ENCODE data around the gene AATK. TPM values are rescaled to one million over a fixed set of nuclear protein-coding genes. Genes with fewer than 3 reads are reported as not detected.

Gene AATK
- total RNA-seq, 2 experiments from 2014 or later = 0.35 to 0.41 TPM

DNA sequence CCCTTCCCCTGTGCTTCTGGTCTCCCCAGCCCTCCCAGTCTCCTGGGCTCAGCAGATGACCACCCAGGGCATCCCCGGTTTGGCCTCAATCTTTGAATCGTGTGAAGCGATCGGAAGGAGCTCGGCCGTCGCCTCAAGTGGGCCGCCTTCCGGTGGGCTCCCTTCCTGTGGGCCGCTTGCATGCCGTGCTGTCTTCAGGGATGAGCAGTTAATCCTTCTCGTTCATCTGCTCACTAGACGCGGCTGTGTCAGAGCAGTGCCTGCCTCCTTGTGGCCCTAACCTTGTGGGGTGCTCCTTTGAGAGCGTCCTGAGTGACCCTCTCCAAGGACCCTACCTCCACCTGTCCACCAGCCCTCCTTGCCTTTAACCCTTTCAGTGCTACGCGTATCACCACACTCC, 90.7 kb downstream of the AATK start:
- Mint-ChIP-seq H3K9me3 (ENCODE audit: low read depth) (no peaks in the 10 kb centered on the region), H3K27me3 (no peaks in the 10 kb centered on the region), H3K4me3 (no peak overlapping the region), H3K4me1 (no peaks in the 10 kb centered on the region), H3K27ac (no peak overlapping the region), H3K36me3 (ENCODE audit: low read depth) (no peaks in the 10 kb centered on the region)
- DNase-seq (no peak), ATAC-seq (no peak)
- intact Hi-C loops (cut with DNase I, micrococcal nuclease) = no loop called here
- CTCF ChIA-PET = interaction anchor here (0.6 kb wide), 1 partner anchor 16 kb away, joined by 4 read pairs; no protein-coding TSS in a partner anchor
- POLR2A ChIA-PET = no interaction called here

DNA sequence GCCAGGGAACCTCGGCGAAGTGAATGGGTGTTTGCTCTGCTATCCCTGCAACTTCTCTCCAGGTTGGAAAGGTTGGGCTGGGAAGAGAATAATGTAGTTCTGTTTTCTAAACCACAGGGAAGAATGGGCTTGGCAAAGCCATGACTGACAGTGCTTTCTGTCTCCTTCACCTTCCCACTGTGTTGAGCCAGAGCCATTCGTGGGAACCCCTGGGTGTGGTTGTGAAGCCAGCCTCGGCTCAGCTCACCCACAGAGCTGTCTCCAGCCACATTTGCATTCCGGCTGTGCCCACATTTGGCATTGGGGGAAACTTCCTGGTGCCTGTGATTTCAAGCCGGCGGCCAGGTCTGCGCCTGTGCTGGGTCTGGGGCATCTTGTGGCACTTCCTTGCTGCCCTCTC, 91.1 kb downstream of the AATK start:
- Mint-ChIP-seq H3K27ac (no peak overlapping the region), H3K4me3 (no peak overlapping the region), H3K36me3 (ENCODE audit: low read depth) (no peaks in the 10 kb centered on the region), H3K9me3 (ENCODE audit: low read depth) (no peaks in the 10 kb centered on the region), H3K27me3 (no peaks in the 10 kb centered on the region), H3K4me1 (no peaks in the 10 kb centered on the region)
- no peak for DNase-seq
- intact Hi-C loops (cut with DNase I, micrococcal nuclease) = no loop called here
- ChIA-PET POLR2A (no interaction called here), CTCF (no interaction called here)
- ATAC-seq = no peak

- POLR2A ChIA-PET = no interaction called here
- Mint-ChIP-seq H3K27ac (no peak overlapping the region), H3K27me3 (no peaks in the 10 kb centered on the region), H3K4me3 (no peak overlapping the region), H3K36me3 (ENCODE audit: low read depth) (no peaks in the 10 kb centered on the region), H3K9me3 (ENCODE audit: low read depth) (no peaks in the 10 kb centered on the region), H3K4me1 (no peaks in the 10 kb centered on the region)
- CTCF ChIA-PET = no interaction called here
- no peak for DNase-seq
- no peak for ATAC-seq
- intact Hi-C loops (cut with DNase I, micrococcal nuclease) = no loop called here
These were observed 91.8 kb downstream of the AATK start for GRCh38 chr17:81073967-81074839.

DNA sequence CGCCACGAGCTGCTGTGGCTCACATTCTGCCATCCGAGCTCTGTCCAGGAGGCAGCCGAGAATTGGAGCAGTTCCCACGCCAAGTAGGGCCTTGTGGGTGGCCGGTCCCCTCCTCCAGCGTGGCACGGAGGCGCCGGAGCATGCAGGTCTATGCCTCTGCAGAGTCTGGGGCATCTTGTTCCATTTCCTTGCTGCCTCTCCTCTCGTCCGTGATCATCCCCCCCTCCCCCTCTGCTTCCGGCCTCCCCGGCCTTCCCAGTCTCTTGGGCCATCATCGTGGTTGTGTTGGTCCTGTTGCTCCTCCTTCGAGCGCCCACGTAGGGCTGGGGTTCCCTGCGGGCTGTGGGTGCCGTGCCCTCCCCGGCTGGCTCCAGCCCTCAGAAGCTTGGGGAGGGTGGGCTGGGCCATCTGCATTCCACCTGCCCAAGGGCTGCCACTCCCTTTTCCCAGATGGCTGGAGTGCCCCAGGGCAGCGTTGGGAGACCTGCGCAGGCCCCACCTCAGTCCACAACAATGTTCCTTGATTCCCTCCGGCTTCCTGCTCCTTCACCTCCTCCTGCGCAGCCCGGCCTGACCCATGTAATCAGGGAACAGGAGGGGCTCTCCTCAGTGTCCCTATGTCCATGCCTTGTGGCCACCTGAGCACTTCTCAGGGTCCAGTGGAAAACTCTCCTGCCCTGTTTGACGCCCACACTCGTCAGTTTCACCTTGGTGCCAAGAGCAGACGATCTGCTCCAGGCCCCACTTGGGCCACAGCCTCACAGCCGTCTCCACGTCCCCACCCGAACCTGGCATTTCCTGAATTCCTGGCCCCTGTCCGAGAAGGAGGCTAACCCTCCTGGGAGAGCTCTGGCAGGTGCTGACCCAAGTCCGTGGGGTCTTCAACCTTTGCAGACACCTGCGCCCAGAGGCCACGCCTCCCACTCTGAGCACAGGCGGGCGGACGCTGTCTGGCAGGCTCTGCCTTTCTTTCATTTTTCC, 94.0 kb downstream of the AATK start:
- H3K9me3 Mint-ChIP-seq (ENCODE audit: low read depth) = no peaks in the 10 kb centered on the region
- ATAC-seq = no peak
- CTCF ChIA-PET = interaction anchor here (1.4 kb wide), 1 partner anchor 48 kb away, joined by 4 read pairs; no protein-coding TSS in a partner anchor
- H3K27me3 Mint-ChIP-seq = no peaks in the 10 kb centered on the region
- H3K4me1 Mint-ChIP-seq = no peaks in the 10 kb centered on the region
- no peak for DNase-seq
- no peaks in the 10 kb centered on the region for H3K36me3 Mint-ChIP-seq (ENCODE audit: low read depth)
- no peak overlapping the region for H3K27ac Mint-ChIP-seq
- H3K4me3 Mint-ChIP-seq = no peak overlapping the region
- POLR2A ChIA-PET = no interaction called here
- intact Hi-C loops (cut with DNase I, micrococcal nuclease) = no loop called here

DNA sequence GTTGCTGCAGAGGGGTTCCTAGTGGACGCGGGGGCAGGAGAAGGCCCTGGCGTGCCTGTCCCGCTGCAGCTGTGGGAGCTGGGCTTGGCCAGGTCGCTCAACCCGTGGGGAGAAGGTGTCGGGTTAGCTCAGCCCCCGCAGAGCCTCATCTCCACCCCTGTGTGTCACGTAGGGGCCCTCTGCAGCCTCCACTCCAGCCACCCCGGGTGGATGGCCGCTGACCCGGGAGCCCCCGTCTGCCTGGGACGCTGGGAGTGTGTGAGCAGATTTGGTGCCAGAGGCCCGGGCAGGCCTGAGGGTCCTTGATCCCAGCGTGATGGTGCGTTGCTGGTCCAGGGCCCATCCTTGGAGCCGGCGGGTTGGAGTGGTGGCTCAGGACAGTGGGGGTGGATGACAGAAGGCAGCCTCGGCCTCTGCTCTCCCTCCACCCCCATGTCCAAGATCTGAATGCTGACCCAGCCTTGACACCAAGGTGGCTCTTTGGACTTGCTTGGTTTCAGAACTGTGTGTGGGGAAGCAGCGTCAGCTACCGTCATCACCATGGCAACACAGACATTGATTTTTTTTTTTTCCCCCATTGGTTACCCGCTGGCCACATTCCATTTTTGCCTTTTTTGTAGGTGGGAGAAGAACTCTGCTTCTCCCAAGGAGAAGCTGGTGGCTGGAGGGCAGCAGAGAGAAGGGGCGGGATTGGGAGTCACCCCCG, 95.3 kb downstream of the AATK start:
- intact Hi-C loops (cut with DNase I, micrococcal nuclease) = no loop called here
- Mint-ChIP-seq H3K27ac (no peak overlapping the region), H3K36me3 (ENCODE audit: low read depth) (no peaks in the 10 kb centered on the region)

GRCh38 chr17:81069135-81069645, 96.8 kb downstream of the AATK start:
- intact Hi-C loops (cut with DNase I, micrococcal nuclease) = no loop called here
- POLR2A ChIA-PET = no interaction called here
- no peak overlapping the region for H3K4me3 Mint-ChIP-seq

More for the DNA sequence above, 95.3 kb downstream of the AATK start:
- H3K27me3 Mint-ChIP-seq = no peaks in the 10 kb centered on the region
- no peak for DNase-seq
- H3K4me1 Mint-ChIP-seq = no peaks in the 10 kb centered on the region
- no peak overlapping the region for H3K4me3 Mint-ChIP-seq
- no peak for ATAC-seq
- no peaks in the 10 kb centered on the region for H3K9me3 Mint-ChIP-seq (ENCODE audit: low read depth)
- CTCF ChIA-PET = interaction anchor here (0.6 to 1.4 kb wide), 2 partner anchors 47 to 257 kb away, joined by 3 to 4 read pairs; no protein-coding TSS in a partner anchor
- POLR2A ChIA-PET = no interaction called here

GRCh38 chr17:81068411-81069134, 97.4 kb downstream of the AATK start:
- ATAC-seq (no peak), DNase-seq (no peak)
- ChIA-PET CTCF (no interaction called here), POLR2A (no interaction called here)
- intact Hi-C loops (cut with DNase I, micrococcal nuclease) = no loop called here
- Mint-ChIP-seq H3K4me3 (no peak overlapping the region), H3K36me3 (ENCODE audit: low read depth) (no peaks in the 10 kb centered on the region), H3K27ac (no peak overlapping the region), H3K9me3 (ENCODE audit: low read depth) (no peaks in the 10 kb centered on the region), H3K4me1 (peaks cover under 1% of the 10 kb centered on the region), H3K27me3 (no peaks in the 10 kb centered on the region)

More at GRCh38 chr17:81069135-81069645, 96.8 kb downstream of the AATK start:
- Mint-ChIP-seq H3K27me3 (no peaks in the 10 kb centered on the region), H3K27ac (no peak overlapping the region), H3K9me3 (ENCODE audit: low read depth) (no peaks in the 10 kb centered on the region), H3K36me3 (ENCODE audit: low read depth) (no peaks in the 10 kb centered on the region), H3K4me1 (no peaks in the 10 kb centered on the region)
- CTCF ChIA-PET = no interaction called here
- no peak for ATAC-seq
- no peak for DNase-seq

DNA sequence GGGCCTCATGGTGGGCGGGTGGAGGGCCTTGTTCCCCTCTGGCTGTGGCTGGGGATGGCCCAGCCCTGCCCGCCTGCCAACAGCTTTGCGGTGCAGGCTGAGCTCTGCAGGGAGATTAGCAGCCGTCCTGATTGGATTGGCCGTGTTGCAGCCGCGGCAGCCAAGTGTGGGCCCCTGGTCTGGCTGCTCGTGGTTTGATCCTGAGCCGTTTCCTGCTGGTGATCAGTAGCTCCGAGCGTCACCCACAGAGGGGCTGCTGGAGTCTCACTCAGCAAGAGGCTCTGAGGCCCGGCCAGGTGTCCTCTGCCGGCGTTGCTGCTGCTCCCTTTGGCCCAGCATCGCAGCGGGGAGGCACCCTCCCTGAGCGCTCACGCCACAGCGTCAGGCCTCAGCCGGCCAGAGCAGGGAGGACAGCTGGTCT, 98.6 kb downstream of the AATK start:
- H3K27ac Mint-ChIP-seq = no peak overlapping the region
- no peak overlapping the region for H3K4me3 Mint-ChIP-seq

More for the DNA sequence above, 98.6 kb downstream of the AATK start:
- peaks cover 2% of the 10 kb centered on the region for H3K4me1 Mint-ChIP-seq
- no peaks in the 10 kb centered on the region for H3K27me3 Mint-ChIP-seq
- intact Hi-C loops (cut with DNase I, micrococcal nuclease) = no loop called here
- CTCF ChIA-PET = no interaction called here
- H3K9me3 Mint-ChIP-seq (ENCODE audit: low read depth) = no peaks in the 10 kb centered on the region
- no peak for ATAC-seq
- POLR2A ChIA-PET = no interaction called here
- H3K36me3 Mint-ChIP-seq (ENCODE audit: low read depth) = no peaks in the 10 kb centered on the region
- no peak for DNase-seq

Small RNA genes lying within 50 kb of the gene (microRNA-seq; reads per million reads assigned to microRNA genes)
- gene MIR1250 (ENCODE audit: borderline replicate concordance) (not detected), gene MIR3065 (ENCODE audit: borderline replicate concordance) (not detected), gene MIR338 (ENCODE audit: borderline replicate concordance) (not detected), gene MIR657 (ENCODE audit: borderline replicate concordance) (not detected)

Other genes with a start within 250 kb of the AATK start
- gene CHMP6, start 174.4 kb downstream of the AATK start, total RNA-seq = 10 to 100 TPM; 15.9 to 19.4 TPM
- gene BAIAP2, start 131.1 kb downstream of the AATK start, total RNA-seq = 1 to 10 TPM; 4.6 to 5.0 TPM
- not detected for gene PVALEF, start 714 bp downstream of the AATK start, total RNA-seq
- gene CEP131, start 56.7 kb upstream of the AATK start, total RNA-seq = 1 to 10 TPM; 7.6 to 9.5 TPM
- gene TEPSIN, start 72.8 kb upstream of the AATK start, total RNA-seq = 10 to 100 TPM; 17.8 to 20.3 TPM
- 10 to 100 TPM; 31.0 to 57.9 TPM for gene NDUFAF8, start 73.1 kb upstream of the AATK start, total RNA-seq
- gene SLC38A10, start 129.1 kb upstream of the AATK start, total RNA-seq = 10 to 100 TPM; 47.6 to 52.9 TPM
- under 1 TPM in 1 of 2 experiments, not detected in 1; 0.05 TPM for gene BAHCC1, start 229.2 kb upstream of the AATK start, total RNA-seq